ENCODE data around the gene COL16A1.

DNA sequence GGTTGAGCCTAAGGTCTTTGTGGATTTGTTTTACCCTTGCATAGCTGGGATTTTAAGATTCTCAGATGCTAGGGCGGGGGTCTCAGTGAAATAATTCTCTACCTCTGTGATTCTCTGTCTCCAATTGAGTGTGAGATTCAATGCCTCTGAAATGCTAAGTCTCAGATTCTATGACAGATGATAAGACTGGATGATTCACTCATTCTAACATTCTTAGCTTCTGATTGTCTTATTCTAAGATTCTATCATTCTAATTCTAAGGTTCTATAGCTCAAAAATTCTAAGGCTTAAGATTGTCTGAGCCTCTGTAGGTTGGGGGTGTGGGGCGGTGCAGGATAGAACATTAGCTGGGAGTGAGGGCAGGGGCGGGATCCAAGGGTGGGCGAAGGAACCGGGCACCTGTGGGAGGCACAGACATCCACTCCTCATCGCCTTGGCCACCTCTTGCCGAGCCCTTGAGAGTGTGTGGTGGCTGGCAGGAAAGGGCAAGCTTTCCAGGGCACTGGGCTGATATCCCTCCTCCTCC, 30.8 kb upstream of the COL16A1 start:
- TF ChIP-seq, protein P1, sequence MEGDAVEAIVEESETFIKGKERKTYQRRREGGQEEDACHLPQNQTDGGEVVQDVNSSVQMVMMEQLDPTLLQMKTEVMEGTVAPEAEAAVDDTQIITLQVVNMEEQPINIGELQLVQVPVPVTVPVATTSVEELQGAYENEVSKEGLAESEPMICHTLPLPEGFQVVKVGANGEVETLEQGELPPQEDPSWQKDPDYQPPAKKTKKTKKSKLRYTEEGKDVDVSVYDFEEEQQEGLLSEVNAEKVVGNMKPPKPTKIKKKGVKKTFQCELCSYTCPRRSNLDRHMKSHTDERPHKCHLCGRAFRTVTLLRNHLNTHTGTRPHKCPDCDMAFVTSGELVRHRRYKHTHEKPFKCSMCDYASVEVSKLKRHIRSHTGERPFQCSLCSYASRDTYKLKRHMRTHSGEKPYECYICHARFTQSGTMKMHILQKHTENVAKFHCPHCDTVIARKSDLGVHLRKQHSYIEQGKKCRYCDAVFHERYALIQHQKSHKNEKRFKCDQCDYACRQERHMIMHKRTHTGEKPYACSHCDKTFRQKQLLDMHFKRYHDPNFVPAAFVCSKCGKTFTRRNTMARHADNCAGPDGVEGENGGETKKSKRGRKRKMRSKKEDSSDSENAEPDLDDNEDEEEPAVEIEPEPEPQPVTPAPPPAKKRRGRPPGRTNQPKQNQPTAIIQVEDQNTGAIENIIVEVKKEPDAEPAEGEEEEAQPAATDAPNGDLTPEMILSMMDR (IDR thresholded peaks at IDR 0.05): no peak
- TF ChIP-seq EP300 (IDR thresholded peaks at IDR 0.05): no peak
- TF ChIP-seq POLR2A (IDR thresholded peaks at IDR 0.05): no peak

Data from ovary (tissue), 3 donors.